ENCODE results near the gene TRIM67.

Gene TRIM67

GRCh38 chr1:231183639-231184590 lies 22.1 kb downstream of the TRIM67 start:
- no peak for DNase-seq (ENCODE audit: low read depth in 2 of 2)

- no peak for DNase-seq (ENCODE audit: low read depth in 2 of 2)
Observed at GRCh38 chr1:231184891-231185290, 23.0 kb downstream of the TRIM67 start.

- no peak for DNase-seq (ENCODE audit: low read depth in 2 of 2)
Observed at GRCh38 chr1:231185391-231185790, 23.5 kb downstream of the TRIM67 start.

- no peak for DNase-seq (ENCODE audit: low read depth in 2 of 2)
Observed at GRCh38 chr1:231186356-231187115, 24.7 kb downstream of the TRIM67 start.

GRCh38 chr1:231187571-231187970 lies 25.7 kb downstream of the TRIM67 start:
- no peak for DNase-seq (ENCODE audit: low read depth in 2 of 2)

- no peak for DNase-seq (ENCODE audit: low read depth in 2 of 2)
Observed at GRCh38 chr1:231188072-231188471, 26.2 kb downstream of the TRIM67 start.

GRCh38 chr1:231188768-231189167 lies 26.9 kb downstream of the TRIM67 start:
- DNase-seq (ENCODE audit: low read depth in 2 of 2): no peak

- DNase-seq (ENCODE audit: low read depth in 2 of 2): no peak
Observed at GRCh38 chr1:231189683-231190270, 27.9 kb downstream of the TRIM67 start.

GRCh38 chr1:231190456-231190855 lies 28.6 kb downstream of the TRIM67 start:
- DNase-seq (ENCODE audit: low read depth in 2 of 2): no peak

GRCh38 chr1:231192620-231193163 lies 30.8 kb downstream of the TRIM67 start:
- no peak for DNase-seq (ENCODE audit: low read depth in 2 of 2)

- DNase-seq (ENCODE audit: low read depth in 2 of 2): no peak
Observed at GRCh38 chr1:231193710-231194340, 32.0 kb downstream of the TRIM67 start.

- DNase-seq (ENCODE audit: low read depth in 2 of 2): no peak
Observed at GRCh38 chr1:231194476-231194842, 32.6 kb downstream of the TRIM67 start.

GRCh38 chr1:231194843-231195516 lies 33.1 kb downstream of the TRIM67 start:
- no peak for DNase-seq (ENCODE audit: low read depth in 2 of 2)

GRCh38 chr1:231196307-231196706 lies 34.4 kb downstream of the TRIM67 start:
- no peak for DNase-seq (ENCODE audit: low read depth in 2 of 2)

- DNase-seq (ENCODE audit: low read depth in 2 of 2): no peak
Observed at GRCh38 chr1:231196728-231197127, 34.9 kb downstream of the TRIM67 start.

GRCh38 chr1:231199868-231200267 lies 38.0 kb downstream of the TRIM67 start:
- no peak for DNase-seq (ENCODE audit: low read depth in 2 of 2)

- DNase-seq (ENCODE audit: low read depth in 2 of 2): no peak
Observed at GRCh38 chr1:231200388-231201031, 38.7 kb downstream of the TRIM67 start.

- DNase-seq (ENCODE audit: low read depth in 2 of 2): no peak
Observed at GRCh38 chr1:231201375-231201978, 39.6 kb downstream of the TRIM67 start.

GRCh38 chr1:231201979-231202633 lies 40.2 kb downstream of the TRIM67 start:
- DNase-seq (ENCODE audit: low read depth in 2 of 2): no peak

Data from stimulated activated CD8-positive, alpha-beta memory T cell treated with anti-CD3 and anti-CD28 coated beads, Interleukin-7, amount 100 ng/mL, for 1 hour (primary cell).